Effector CD8-positive, alpha-beta T cell (primary cell): Measurements from ENCODE around the gene FIBCD1.

Experiments used
- DNase-seq: peaks from one replicate; lab custom pipeline; 2025; lab: John Stamatoyannopoulos, UW

FIBCD1 gene

DNA sequence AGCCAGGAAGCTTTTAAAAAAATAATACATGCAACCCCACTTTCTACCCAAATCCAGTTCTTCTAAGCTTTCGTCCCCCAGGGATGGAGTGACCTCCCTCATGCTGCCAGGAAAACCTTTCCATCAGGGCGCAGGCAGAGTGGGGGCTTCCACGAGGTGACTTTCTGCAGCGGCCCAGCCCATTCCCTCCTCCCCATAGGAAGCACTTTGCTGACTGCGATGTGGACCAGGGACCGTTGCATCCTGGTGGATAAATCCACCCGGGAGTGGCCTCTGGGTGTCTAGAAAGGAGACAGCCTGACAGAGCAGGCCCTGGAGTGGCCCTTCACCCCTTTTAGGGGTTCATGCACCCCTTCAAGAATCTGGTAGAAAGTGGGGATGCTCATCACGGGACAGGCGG lies 44.0 kb downstream of the FIBCD1 start:
- DNase-seq: no peak

- DNase-seq: no peak
Measured at GRCh38 chr9:130894546-130894945, 44.5 kb downstream of the FIBCD1 start.

DNA sequence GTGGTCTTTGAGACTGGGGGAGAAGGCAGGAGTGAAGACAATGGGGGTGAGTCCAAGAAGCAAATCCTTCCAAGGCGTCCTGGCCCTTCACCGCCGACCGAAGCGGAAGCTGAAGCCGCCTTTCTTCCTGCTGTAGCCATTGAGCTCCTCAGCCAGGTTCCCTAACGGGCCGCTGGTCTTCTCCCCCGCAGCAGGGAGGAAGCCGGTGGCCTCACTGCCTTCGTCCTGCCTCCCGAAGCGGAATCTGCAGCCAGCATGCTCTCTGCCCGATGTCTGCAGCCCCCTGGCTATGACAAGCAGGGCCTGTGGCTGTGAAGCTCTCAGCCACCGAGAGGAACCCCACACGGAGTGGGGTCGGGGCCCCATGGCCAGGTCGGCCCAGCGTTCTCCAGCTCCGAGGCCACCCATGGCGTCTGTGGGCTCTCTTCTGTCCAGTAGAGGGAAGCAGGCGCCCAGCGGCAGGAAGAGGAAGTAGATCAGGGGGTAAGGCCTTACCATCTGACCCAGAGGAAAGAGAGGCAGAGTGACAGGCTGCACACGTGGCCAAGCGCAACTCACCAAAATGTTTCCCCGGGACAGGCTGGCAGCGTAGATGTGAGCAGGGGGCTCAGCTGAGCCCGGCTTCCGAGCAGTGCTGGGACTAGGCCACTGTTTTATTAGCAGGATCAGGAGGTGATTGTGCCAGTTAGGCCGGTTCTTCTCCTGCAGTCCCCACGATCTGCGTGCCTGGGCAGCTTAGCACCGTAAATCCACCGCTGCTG lies 45.5 kb downstream of the FIBCD1 start:
- DNase-seq: no peak

DNA sequence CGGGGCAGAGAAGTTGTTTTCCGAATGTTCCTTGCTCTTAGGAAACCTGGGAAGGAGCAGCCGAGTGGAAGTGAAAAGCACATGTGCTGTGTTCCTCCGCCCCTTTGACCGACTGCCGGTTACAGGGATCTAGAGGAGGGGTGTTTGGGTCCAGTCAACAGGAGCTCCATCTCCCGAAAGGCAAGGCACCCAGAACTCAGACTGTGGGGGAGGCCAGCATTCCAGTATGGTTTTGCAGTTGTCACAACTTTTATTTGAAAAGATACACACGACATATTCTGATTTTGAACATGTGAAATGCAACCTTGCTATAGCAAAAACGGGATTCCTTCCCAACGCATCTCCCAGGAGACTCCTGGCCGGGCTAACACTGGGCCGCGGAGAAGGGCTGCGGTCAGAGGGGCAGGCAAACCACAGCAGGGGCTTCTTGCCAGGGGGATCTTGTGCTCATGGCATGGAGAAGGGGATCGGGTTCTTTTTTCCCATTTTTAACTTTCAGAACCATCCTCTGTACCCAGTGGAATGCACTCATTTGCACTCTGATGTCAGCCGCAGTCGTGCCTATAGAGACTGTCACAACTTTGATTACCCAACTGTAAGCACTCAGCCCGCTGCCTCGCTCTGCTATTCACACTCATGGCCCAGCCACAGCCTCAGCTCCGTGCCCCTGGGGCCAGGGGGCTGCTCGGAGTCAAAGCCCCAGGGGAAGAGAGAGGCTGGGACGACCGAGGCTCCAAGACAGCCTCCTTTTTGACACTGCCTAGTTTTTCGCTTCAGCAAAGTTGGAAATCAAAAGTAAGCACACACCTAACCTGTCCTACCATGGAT lies 46.4 kb downstream of the FIBCD1 start:
- no peak for DNase-seq

DNA sequence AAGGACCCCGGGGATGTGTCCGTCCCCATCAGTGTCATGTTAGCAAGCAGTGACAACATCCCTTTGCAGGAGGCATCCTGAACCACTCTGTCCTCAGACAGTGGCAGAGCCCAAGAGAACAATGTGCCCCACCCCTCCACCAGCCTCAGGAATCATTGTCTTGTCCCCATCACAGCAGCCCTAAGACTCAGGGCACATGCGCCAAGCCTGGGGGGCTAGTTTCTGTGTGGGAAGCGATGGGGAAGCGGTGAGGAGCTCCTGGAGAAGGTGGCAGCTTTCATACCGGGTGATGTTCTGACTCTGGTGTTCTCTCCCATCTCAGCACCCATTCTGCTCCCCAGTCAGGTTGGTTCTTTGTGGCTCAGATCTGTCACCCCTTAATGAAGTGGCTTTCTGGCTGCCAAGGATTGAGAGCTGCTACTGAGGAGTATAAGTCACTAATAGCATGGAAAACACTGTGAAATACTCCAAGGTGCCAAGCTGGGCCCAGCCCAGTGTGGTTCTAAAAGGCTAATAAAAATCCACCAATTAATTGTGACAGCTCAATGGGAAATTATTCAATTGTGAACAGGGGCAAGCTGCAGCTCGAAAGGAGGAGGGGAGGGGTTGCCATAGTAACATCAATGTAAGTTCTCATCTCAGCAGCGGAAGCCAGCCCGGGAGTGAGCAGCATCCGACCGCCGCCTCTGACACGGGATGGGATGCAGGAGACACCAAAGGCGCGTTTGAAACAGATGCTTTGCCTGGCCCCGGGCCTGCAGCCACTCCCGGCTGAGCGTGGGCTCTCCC lies 47.2 kb downstream of the FIBCD1 start:
- no peak for DNase-seq

- no peak for DNase-seq
Measured at GRCh38 chr9:130890870-130891687, 48.0 kb downstream of the FIBCD1 start.

DNA sequence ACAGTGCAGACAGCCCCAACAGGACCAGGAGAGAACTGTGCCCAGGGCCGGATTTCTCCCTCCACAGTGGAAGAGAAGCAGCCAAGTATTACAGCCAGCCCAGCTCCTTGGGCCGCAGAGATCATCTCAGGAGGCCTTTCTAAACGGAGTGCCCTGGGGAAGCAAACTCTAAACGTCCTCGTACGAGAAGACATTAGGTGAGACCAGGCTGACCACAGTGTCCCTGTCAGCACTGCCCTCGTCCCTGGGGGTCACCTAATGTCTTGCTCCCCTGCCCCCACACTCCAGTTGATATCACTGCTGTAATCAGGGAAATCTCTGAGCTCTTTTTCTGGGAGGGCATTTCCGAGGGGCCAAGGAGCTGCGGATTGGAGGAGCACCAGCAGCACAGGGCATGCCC lies 48.9 kb downstream of the FIBCD1 start:
- no peak for DNase-seq

GRCh38 chr9:130888146-130888885 lies 50.7 kb downstream of the FIBCD1 start:
- no peak for DNase-seq

DNA sequence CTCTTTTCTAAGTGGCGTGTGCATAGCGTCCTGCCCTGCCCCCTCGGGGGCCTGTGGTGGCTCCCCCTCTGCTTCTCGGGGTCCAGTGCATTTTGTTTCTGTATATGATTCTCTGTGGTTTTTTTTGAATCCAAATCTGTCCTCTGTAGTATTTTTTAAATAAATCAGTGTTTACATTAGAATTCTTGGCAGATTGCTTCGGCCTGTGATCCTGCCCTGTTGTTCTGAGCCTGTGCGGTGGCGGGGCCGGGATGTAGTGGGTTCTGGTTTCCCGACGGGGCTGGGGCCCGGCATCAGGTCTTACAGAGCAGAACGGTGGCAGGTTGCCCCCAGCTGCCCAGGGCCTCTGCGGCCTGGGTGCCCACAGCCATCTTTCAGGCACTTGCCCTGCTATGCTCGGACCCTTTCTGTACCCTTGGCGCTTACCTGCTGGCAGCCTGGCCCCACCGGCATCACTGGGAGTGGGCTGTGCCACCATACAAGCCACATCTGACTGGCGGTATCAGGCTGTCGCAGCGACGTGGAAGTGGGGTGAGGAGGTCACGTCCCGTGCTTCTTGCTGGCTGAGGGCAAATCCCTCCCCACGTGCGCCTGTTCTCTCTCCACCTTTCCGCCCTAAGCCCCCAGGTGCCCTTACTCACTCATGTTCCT lies 51.4 kb downstream of the FIBCD1 start:
- DNase-seq: no peak

DNA sequence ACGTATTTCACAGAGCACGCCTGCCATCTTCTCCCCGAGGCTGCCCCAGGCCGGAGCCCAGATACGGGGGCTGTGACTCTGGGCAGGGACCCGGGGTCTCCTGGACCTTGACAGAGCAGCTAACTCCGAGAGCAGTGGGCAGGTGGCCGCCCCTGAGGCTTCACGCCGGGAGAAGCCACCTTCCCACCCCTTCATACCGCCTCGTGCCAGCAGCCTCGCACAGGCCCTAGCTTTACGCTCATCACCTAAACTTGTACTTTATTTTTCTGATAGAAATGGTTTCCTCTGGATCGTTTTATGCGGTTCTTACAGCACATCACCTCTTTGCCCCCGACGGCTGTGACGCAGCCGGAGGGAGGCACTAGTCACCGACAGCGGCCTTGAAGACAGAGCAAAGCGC lies 52.1 kb downstream of the FIBCD1 start:
- DNase-seq: no peak

- no peak for DNase-seq
Measured at GRCh38 chr9:130885484-130886375, 53.3 kb downstream of the FIBCD1 start.

GRCh38 chr9:130884542-130885483 lies 54.2 kb downstream of the FIBCD1 start:
- no peak for DNase-seq

- no peak for DNase-seq
Measured at GRCh38 chr9:130884111-130884531, 54.9 kb downstream of the FIBCD1 start.

- no peak for DNase-seq
Measured at GRCh38 chr9:130883479-130883878, 55.6 kb downstream of the FIBCD1 start.

DNA sequence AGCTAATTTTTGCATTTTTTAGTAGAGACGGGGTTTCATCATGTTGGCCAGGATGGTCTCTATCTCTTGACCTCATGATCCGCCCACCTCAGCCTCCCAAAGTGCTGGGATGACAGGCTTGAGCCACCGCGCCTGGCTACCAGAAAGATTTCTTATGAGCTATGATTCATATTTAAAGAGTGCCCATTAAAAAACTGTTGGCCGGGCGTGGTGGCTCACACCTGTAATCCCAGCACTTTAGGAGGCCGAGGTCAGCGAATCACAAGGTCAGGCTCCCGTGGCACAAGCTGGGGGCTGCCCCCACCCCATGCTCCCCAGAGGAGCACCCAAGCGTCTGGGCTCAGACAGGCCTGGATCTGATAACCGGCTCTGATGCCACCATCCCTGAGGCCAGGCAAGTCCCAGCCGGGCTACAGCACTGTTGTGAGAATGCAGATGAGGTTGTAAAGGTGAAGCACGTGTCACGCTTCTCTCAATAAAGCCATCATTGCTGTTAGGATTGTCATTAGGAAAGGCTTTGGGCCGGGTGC lies 56.3 kb downstream of the FIBCD1 start:
- no peak for DNase-seq

DNA sequence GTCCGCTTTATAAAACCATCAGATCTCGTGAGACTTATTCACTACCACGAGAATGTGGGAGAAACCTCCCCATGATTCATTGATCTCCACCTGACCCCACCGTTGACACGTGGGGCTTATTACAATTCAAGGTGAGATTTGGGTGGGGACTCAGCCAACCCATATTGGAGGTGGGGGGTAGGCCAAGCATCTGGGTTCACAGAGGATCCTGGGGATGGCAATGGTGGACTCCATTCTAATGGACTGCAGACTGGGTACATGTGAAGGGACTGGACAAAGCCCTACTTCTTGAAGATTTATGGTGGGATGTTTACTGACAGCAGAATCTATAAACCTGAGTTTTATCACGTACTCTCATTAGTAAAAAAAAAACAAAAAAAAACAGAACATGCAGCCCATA lies 57.5 kb downstream of the FIBCD1 start:
- no peak for DNase-seq

- no peak for DNase-seq
Measured at GRCh38 chr9:130880599-130881220, 58.3 kb downstream of the FIBCD1 start.
